HCT116 (cell line): ENCODE results near the gene AKR7A2.

Source experiments
- CEBPB ChIP-seq: IDR thresholded peaks from 2 replicates; pipeline ENCODE4 v1.6.1; 2012; ENCODE audit warnings: low read depth
- EGR1 ChIP-seq: IDR thresholded peaks from 2 replicates; pipeline ENCODE4 v1.6.1; 2012; ENCODE audit warnings: low read depth
- EZH2phosphoT487 ChIP-seq: fragments of 200-600 bp; IDR thresholded peaks from 2 replicates; pipeline ENCODE4 v1.6.1; 2018; ENCODE audit warnings: antibody characterized with exemption, borderline replicate concordance
- FOSL1 ChIP-seq: IDR thresholded peaks from 2 replicates; pipeline ENCODE4 v1.6.1; 2012; ENCODE audit warnings: low read depth
- JUND ChIP-seq: IDR thresholded peaks from 2 replicates; pipeline ENCODE4 v1.6.1; 2012
- POLR2A ChIP-seq: IDR thresholded peaks from 2 replicates; pipeline ENCODE4 v1.7.0; 2011; ENCODE audit warnings: borderline replicate concordance; ENCODE audit not compliant: insufficient read depth, insufficient read length; ENCODE audit errors: extremely low read depth
- RAD21 ChIP-seq: IDR thresholded peaks from 2 replicates; pipeline ENCODE4 v1.6.1; 2012; ENCODE audit warnings: low read depth, mild to moderate bottlenecking
- SIN3A ChIP-seq: IDR thresholded peaks from 2 replicates; pipeline ENCODE4 v1.6.1; 2012; ENCODE audit warnings: low read depth
- YY1 ChIP-seq: IDR thresholded peaks from 2 replicates; pipeline ENCODE4 v1.6.1; 2011; ENCODE audit warnings: low read length, low read depth, moderate library complexity, mild to moderate bottlenecking; ENCODE audit not compliant: insufficient replicate concordance; ENCODE audit errors: extremely low read depth
- TF ChIP-seq, protein P1 (sequence below), 3 experiments: fragments of 200-600 bp in 1 of 3; sonication (generic) in 1 of 3; IDR thresholded peaks in 2 of 3; conservative IDR thresholded peaks in 1 of 3; 2 replicates each; pipeline ENCODE4 v1.5.1; 2012 to 2017; ENCODE audit warnings: low read depth in 2 of 3, low read length in 2 of 3, antibody characterized with exemption in 1 of 3, borderline replicate concordance in 1 of 3, control low read depth in 1 of 3, mild to moderate bottlenecking in 1 of 3, mixed read lengths in 1 of 3, mixed run types in 1 of 3, moderate library complexity in 1 of 3; ENCODE audit not compliant: insufficient read depth in 1 of 3
- TF ChIP-seq, protein P2 (sequence below): IDR thresholded peaks from 2 replicates; pipeline ENCODE4 v1.6.1; 2012

DNA sequence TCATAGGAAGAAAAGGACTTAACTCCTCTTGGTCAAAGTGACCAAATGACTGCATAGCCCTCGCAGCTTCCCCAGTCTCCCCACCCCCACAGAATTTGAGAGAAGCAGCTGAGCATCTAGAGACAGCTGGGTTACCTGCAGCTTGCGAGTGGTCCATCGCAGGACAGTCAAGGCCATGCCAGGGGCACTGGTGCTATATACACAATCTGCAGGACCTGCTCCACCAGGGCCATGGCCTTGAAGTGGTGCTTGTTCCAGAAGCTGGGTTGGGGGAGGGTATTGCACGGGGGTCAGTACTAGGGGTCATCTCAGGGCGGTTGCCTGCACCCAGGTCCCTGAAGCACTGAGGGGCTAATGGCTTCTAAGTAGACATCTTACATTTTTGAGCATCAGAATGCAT is 49.9 kb downstream of the AKR7A2 start:
- TF ChIP-seq EZH2phosphoT487 (no peak), FOSL1 (no peak), RAD21 (no peak), JUND (no peak), YY1 (no peak), POLR2A (no peak), EGR1 (no peak), CEBPB (no peak), SIN3A (no peak)
- TF ChIP-seq, protein P1, sequence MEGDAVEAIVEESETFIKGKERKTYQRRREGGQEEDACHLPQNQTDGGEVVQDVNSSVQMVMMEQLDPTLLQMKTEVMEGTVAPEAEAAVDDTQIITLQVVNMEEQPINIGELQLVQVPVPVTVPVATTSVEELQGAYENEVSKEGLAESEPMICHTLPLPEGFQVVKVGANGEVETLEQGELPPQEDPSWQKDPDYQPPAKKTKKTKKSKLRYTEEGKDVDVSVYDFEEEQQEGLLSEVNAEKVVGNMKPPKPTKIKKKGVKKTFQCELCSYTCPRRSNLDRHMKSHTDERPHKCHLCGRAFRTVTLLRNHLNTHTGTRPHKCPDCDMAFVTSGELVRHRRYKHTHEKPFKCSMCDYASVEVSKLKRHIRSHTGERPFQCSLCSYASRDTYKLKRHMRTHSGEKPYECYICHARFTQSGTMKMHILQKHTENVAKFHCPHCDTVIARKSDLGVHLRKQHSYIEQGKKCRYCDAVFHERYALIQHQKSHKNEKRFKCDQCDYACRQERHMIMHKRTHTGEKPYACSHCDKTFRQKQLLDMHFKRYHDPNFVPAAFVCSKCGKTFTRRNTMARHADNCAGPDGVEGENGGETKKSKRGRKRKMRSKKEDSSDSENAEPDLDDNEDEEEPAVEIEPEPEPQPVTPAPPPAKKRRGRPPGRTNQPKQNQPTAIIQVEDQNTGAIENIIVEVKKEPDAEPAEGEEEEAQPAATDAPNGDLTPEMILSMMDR (IDR thresholded peaks at IDR 0.05 in 2 of 3, conservative IDR thresholded peaks at IDR 0.05 in 1 of 3; ENCODE audit: borderline replicate concordance in 1 of 3, insufficient read depth in 1 of 3, low read depth in 2 of 3, low read length in 2 of 3): no peak
- TF ChIP-seq, protein P2, sequence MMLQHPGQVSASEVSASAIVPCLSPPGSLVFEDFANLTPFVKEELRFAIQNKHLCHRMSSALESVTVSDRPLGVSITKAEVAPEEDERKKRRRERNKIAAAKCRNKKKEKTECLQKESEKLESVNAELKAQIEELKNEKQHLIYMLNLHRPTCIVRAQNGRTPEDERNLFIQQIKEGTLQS: no peak
